Heart left ventricle (tissue), 16 donors: Measurements from ENCODE around the gene SELENOP. TPM values are rescaled to one million over a fixed set of nuclear protein-coding genes. Genes with fewer than 3 reads are reported as not detected.

Experiments
- ATAC-seq, 4 donors: fragments of 200-7000 bp; cut with Tn5 transposase; one replicate each; pipeline ENCODE4 v1.9.1; 2020 to 2022; ENCODE audit warnings: moderate library complexity in 4 of 4, mild to moderate bottlenecking in 3 of 4, moderate number of reproducible peaks in 1 of 4
- DNase-seq, 5 donors: peaks; one replicate each; pipeline ENCODE4 v3.0.0-alpha.2; 2020
- H3K27ac ChIP-seq, 12 donors: fragments of 200-600 bp; sonication (generic) in 4 of 12; one replicate each; pipeline versions ENCODE4 v1.5.0 to v1.8.0; 2016 to 2022; ENCODE audit warnings: mild to moderate bottlenecking in 2 of 12
- H3K27me3 ChIP-seq, 9 donors: fragments of 200-600 bp; sonication (generic) in 2 of 9; one replicate each; pipeline versions ENCODE4 v1.5.1 to v1.8.0; 2016 to 2022; ENCODE audit warnings: mild to moderate bottlenecking in 3 of 9
- H3K36me3 ChIP-seq, 9 donors: fragments of 200-600 bp; sonication (generic) in 2 of 9; one replicate each; pipeline versions ENCODE4 v1.5.0 to v1.8.0; 2018 to 2022; ENCODE audit warnings: mild to moderate bottlenecking in 2 of 9
- H3K4me1 ChIP-seq, 12 donors: fragments of 200-600 bp; sonication (generic) in 4 of 12; one replicate each; pipeline versions ENCODE4 v1.5.0 to v1.8.0; 2016 to 2022; ENCODE audit warnings: mild to moderate bottlenecking in 3 of 12
- H3K4me3 ChIP-seq, 12 donors: fragments of 200-600 bp; sonication (generic) in 4 of 12; one replicate each; pipeline versions ENCODE4 v1.5.0 to v1.8.0; 2017 to 2022; ENCODE audit warnings: mild to moderate bottlenecking in 9 of 12, moderate library complexity in 4 of 12
- H3K9me3 ChIP-seq, 12 donors: fragments of 200-600 bp; sonication (generic) in 4 of 12; one replicate each; pipeline versions ENCODE4 v1.5.0 to v1.8.0; 2016 to 2022; ENCODE audit warnings: mild to moderate bottlenecking in 1 of 12
- POLR2A ChIP-seq, 2 donors: fragments of 450-650 bp; IDR thresholded peaks; one replicate each; pipeline ENCODE4 v1.6.1; 2017; ENCODE audit warnings: antibody characterized with exemption in 2 of 2, mild to moderate bottlenecking in 2 of 2, moderate library complexity in 2 of 2
- WGBS, 4 donors: extraction: QIAGEN DNeasy Blood & Tissue Kit in 2 of 4; methylation state at CpG; one replicate each; pipeline versions ENCODE4 v1.1.5 to v1.1.7; 2013 to 2018; 5-methylcytosine and 5-hydroxymethylcytosine counted together
- intact Hi-C, 10 donors: fragments of 100-400 bp; cut with DNase I; formaldehyde crosslinking; loops; one replicate each; pipeline versions ENCODE4 v1.11.1 to v1.14.2; 2022
- polyA plus RNA-seq, 2 donors: library from polyadenylated mRNA; stranded (reverse); fragments of 200-250 nt; gene quantifications; one replicate each; pipeline ENCODE4 v1.2.3, GENCODE V29; 2013
- total RNA-seq, 9 donors: library from RNA; depleted of rRNA in 2 of 9; stranded (reverse); fragments of >200 nt in 2 of 9; fragmentation: NEBNext Ultra II Directional in 3 of 9; extraction: Animal tissue kit (Norgen Biotek cat#: 25700) in 3 of 9; gene quantifications; one replicate each; pipeline versions ENCODE4 v1.1.0 to v1.2.4, GENCODE V29; 2016 to 2023
- TF ChIP-seq, protein P1 (sequence below), 12 donors: fragments of 200-600 bp; sonication (generic) in 4 of 12; IDR thresholded peaks; one replicate each; pipeline versions ENCODE4 v1.5.0 to v1.8.0; 2018 to 2022; ENCODE audit warnings: antibody characterized with exemption in 12 of 12, mild to moderate bottlenecking in 5 of 12
- donor health status: ischemic (EF 13 %, LVEDD 7.1; RV severe dilation, severe dysfunction).
- donor health status: healthy with polysubstance abuse.
- donor health status: DM: no; HTN: yes; CAD: no.
- donor health status: DM: no; HTN: no; CAD: no.
- donor health status: ischemic (EF 25% LVEDD 6.9; RV normal size, moderate dysfunction).
- donor health status: ischemic (EF 25% LVEDD 5.7; RV mildly dilated, moderate dysfunction).
- donor health status: healthy.
- donor health status: DM: yes; HTN: yes; CAD: no.
- donor health status: ischemic (EF 35%, LVEDD 5.7; RV mildly dilated, moderate dysfunction).
- donor health status: nonischemic (EF 11% LVEDD 7.7; RV severe dilation, severe dysfunction).
- donor health status: DM: yes; HTN: yes; CAD: no.
- donor health status: PGD.
- donor health status: ischemic (EF 29% LVEDD 5.4; RV normal size, mild dysfunction).
- donor health status: nonischemic (EF 23%, LVEDD 6.1; RV moderate dilation, normal function).

SELENOP gene
- total and polyA plus RNA-seq, 11 donors: 53.3 to 547 (median 194) TPM

DNA sequence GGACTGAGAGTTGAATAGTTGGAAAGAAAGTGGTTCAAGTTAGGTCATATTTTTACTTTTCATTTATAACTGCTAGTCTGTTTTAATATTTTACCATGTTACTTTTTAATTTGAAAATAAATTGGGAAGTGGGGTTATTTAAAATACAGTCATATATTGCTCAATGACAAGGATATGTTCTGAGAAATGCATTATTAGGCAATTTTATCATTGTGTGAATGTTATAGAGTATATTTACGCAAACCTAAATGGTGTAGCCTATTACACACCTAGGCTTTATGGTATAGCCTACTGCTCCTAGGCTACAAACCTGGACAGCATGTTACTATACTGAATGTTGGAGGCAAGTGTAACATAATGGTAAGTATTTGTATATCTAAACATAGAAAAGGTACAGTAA, 49.9 kb downstream of the SELENOP start:
- intact Hi-C loops: loop anchor here in 7 of 10 donors (10.0 kb wide), 5 partner anchors 133 to 837 kb away; partner anchors contain the start of genes GHR (in 4 of the 7) and FBXO4 (in 3 of the 7)
- 94 to 98% (median 95%) methylated on average over 1 of the region's 1 CpG for WGBS, 4 donors
- Histone ChIP-seq H3K27ac (no peak overlapping the region), H3K4me1 (peaks cover 0 to 8% (median 0%) of the 10 kb centered on the region in 12 donors), H3K36me3 (no peaks in the 10 kb centered on the region), H3K27me3 (peaks cover 0 to 5% (median 0%) of the 10 kb centered on the region in 9 donors), H3K9me3 (no peaks in the 10 kb centered on the region), H3K4me3 (no peak overlapping the region)
- no peak for TF ChIP-seq POLR2A (IDR thresholded peaks at IDR 0.05)
- TF ChIP-seq, protein P1, sequence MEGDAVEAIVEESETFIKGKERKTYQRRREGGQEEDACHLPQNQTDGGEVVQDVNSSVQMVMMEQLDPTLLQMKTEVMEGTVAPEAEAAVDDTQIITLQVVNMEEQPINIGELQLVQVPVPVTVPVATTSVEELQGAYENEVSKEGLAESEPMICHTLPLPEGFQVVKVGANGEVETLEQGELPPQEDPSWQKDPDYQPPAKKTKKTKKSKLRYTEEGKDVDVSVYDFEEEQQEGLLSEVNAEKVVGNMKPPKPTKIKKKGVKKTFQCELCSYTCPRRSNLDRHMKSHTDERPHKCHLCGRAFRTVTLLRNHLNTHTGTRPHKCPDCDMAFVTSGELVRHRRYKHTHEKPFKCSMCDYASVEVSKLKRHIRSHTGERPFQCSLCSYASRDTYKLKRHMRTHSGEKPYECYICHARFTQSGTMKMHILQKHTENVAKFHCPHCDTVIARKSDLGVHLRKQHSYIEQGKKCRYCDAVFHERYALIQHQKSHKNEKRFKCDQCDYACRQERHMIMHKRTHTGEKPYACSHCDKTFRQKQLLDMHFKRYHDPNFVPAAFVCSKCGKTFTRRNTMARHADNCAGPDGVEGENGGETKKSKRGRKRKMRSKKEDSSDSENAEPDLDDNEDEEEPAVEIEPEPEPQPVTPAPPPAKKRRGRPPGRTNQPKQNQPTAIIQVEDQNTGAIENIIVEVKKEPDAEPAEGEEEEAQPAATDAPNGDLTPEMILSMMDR (IDR thresholded peaks at IDR 0.05): no peak
- ATAC-seq (no peak), DNase-seq (no peak)

DNA sequence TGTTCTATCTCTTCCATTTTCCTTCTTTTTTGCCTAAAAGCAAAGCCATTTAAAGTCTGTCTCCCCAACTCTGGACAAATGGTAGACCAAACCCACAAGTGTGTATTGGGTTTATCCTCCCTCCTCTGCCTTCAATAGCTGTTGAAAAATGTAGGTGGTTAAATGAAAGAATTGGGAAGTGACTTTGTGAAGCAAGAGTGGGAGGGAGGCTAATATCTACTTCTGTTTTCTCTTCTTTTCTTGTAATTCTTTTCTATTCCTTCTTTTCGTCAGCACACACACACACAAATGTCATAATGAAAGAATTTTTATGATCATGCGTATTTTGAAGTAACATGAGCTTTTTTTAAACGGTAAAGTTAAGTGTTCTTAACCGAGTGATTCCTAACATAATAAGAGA, 51.3 kb downstream of the SELENOP start:
- WGBS, 4 donors: 90 to 96% (median 94%) methylated on average over 4 of the region's 4 CpGs
- Histone ChIP-seq H3K27ac (no peak overlapping the region), H3K36me3 (no peaks in the 10 kb centered on the region), H3K4me1 (peaks cover 0 to 8% (median 0%) of the 10 kb centered on the region in 12 donors), H3K27me3 (peaks cover 0 to 6% (median 0%) of the 10 kb centered on the region in 9 donors), H3K4me3 (no peak overlapping the region), H3K9me3 (no peaks in the 10 kb centered on the region)
- intact Hi-C loops: loop anchor here in 7 of 10 donors (10.0 kb wide), 5 partner anchors 134 to 836 kb away; partner anchors contain the start of genes GHR (in 4 of the 7) and FBXO4 (in 3 of the 7)
- DNase-seq (no peak), ATAC-seq (no peak)
- TF ChIP-seq, protein P1 (IDR thresholded peaks at IDR 0.05): no peak
- no peak for TF ChIP-seq POLR2A (IDR thresholded peaks at IDR 0.05)

DNA sequence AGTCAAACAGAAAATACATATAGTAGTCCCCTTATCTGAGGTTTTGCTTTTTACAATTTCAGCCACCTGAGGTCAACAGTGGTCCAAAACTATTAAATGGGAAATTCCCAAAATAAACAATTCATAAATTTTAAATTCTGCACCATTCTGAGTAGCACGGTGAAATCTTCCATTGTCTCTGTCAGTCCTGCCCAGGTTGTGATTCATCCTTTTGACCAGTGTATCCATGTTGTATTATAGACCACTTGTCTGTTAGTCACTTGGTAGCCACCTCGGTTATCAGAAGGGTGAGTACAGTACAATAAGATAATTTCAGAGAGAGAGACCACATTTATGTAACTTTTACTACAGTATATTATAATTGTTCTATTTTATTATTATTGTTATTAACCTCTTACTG, 52.2 kb downstream of the SELENOP start:
- intact Hi-C loops: no loop called here

More for the DNA sequence above, 52.2 kb downstream of the SELENOP start:
- Histone ChIP-seq H3K9me3 (no peaks in the 10 kb centered on the region), H3K36me3 (no peaks in the 10 kb centered on the region), H3K27me3 (peaks cover 0 to 6% (median 0%) of the 10 kb centered on the region in 9 donors), H3K27ac (no peak overlapping the region), H3K4me3 (no peak overlapping the region), H3K4me1 (peaks cover 0 to 8% (median 0%) of the 10 kb centered on the region in 12 donors)
- 78 to 98% (median 84%) methylated on average over 2 of the region's 2 CpGs for WGBS, 4 donors
- DNase-seq (no peak), ATAC-seq (no peak)
- TF ChIP-seq, protein P1 (IDR thresholded peaks at IDR 0.05): no peak
- no peak for TF ChIP-seq POLR2A (IDR thresholded peaks at IDR 0.05)
